GM08714 (cell line): ENCODE measurements around the gene GPR179.

Experiments
- H3K4me3 ChIP-seq: fragments of 200-500 bp; sonication (Bioruptor generic); 2 replicates; pipeline ENCODE4 v1.5.1; 2014; ENCODE audit warnings: mild to moderate bottlenecking, low read length, inconsistent platforms
- ZNF274 ChIP-seq: IDR thresholded peaks from 2 replicates; pipeline ENCODE4 v1.6.1; 2012; ENCODE audit warnings: mild to moderate bottlenecking, low read depth, low read length

GPR179 gene, protein sequence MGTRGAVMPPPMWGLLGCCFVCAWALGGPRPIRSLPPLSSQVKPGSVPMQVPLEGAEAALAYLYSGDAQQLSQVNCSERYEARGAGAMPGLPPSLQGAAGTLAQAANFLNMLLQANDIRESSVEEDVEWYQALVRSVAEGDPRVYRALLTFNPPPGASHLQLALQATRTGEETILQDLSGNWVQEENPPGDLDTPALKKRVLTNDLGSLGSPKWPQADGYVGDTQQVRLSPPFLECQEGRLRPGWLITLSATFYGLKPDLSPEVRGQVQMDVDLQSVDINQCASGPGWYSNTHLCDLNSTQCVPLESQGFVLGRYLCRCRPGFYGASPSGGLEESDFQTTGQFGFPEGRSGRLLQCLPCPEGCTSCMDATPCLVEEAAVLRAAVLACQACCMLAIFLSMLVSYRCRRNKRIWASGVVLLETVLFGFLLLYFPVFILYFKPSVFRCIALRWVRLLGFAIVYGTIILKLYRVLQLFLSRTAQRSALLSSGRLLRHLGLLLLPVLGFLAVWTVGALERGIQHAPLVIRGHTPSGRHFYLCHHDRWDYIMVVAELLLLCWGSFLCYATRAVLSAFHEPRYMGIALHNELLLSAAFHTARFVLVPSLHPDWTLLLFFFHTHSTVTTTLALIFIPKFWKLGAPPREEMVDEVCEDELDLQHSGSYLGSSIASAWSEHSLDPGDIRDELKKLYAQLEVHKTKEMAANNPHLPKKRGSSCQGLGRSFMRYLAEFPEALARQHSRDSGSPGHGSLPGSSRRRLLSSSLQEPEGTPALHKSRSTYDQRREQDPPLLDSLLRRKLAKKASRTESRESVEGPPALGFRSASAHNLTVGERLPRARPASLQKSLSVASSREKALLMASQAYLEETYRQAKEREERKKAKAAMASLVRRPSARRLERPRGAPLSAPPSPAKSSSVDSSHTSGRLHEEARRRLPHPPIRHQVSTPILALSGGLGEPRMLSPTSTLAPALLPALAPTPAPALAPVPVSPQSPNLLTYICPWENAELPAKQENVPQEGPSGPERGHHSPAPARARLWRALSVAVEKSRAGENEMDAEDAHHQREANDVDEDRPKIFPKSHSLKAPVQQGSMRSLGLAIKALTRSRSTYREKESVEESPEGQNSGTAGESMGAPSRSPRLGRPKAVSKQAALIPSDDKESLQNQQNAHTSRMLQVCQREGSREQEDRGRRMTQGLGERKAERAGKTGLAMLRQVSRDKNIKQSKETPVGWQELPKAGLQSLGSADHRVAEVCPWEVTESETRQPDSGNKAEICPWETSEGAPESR (N-terminal part only)

DNA sequence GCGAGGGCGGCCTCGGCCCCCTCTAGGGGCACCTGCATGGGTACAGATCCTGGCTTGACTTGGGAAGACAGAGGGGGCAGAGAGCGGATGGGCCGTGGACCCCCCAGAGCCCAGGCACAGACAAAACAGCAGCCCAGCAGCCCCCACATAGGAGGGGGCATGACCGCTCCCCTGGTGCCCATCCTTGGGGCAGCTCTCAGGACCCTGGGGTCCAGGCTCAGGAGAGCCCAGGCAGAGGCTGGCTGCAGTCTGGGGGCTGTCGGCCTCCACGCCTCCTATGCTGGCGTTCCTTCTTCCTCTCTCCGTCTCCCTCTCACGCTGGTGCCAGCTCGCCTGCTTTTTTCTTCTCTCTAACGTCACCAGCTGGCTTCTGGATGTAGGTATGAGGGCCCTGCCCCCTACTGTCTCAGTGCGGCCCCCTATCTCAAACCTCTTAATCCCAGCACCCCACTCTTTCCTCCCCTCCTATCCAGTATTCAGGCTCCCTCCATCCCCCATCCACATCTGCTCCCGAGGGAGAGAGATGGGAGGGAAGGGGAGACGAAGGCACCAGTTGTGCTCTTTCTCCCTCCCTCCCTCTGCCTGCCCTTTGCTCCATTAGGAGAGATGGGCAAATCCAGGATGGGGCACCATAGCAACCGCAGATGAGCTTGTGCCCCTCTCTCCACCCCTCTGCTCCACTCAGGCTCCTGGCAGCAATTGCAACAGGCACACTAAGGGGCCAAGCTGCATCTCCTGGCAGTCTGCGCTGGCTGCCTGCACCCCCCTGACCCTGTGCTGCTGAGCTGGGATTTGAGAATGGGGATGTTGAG lies at the start of gene GPR179:
Gene GPR179, minus strand, starts transcription at position 349 of the 812 bp plus-strand sequence. Its CDS starts 167 bp downstream, at position 182.
- H3K4me3 ChIP-seq = no peak within 1 kb of the TSS
- no peak for TF ChIP-seq ZNF274

DNA sequence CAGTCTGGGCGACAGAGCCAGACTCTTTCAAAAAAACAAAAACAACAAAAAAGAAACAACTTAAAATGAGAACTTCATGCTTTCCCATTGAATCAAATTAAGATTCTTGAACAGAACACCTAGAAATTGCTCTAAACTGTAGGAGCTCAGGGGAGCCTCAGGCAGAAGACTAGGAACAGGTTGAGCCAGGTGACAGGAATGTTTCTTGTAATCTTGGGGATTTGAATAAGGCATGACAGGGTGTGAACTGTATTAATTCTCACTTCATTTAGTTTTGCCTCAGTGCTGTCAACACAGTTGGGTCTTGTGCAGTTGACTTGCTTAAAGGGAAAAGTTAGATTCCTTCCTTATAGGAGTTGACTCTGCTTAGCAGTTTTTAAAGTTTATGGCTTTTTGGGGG lies 35.7 kb upstream of the GPR179 start:
- H3K4me3 ChIP-seq = no peak overlapping the region
- TF ChIP-seq ZNF274 = no peak

DNA sequence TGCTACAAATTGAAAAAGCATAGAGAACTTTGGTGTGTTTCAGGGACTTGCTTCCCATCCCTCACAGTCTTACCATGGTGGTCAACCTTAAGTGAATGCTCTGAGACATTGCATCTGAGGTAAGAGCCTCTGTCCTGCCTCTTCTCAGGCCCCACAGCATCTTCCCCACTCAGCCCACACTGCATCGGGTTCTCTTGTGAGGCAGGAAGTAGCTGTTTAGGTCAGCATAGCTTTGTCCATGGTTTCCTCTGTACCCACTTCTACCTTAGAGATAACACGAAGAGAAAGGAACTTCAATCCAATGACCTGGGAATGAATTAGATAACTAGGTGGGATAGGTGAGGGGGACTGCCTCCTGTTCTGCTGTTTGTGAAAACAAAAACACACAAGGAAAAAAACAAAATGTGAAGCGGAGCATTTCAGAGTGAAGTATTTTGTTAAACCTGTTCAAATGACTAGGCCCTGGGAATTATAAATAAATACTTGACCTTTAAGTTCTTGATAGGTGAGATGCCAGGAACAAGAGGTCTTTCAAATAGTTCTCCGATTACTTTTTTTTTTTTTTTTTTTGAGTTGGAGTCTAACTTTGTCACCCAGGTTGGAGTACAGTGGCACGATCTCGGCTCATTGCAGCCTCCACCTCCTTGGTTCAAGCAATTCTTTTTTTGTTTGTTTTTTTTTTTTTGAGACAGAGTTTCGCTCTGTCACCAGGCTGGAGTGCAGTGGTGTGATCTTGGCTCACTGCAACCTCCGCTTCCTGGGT lies 25.5 kb upstream of the GPR179 start:
- no peak overlapping the region for H3K4me3 ChIP-seq
- no peak for TF ChIP-seq ZNF274

DNA sequence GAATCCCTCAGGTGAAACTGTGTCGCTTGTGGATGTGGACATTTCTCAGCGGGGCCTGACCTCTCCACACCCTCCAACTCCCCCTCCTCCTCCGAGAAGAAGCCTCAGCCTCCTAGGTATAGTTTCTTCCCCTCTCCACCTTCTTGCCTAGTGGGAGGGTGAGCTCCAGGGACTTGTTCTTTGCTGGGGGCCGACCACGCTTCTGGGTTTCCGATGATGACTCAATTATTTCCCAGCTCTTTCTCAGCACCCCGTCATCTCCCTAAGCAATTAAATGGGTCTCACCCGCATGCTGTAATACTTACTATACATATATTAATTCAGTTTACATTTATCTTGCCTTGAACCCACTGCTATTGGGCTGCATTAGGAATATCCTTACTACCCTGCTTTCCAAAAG lies 21.0 kb upstream of the GPR179 start:
- no peak overlapping the region for H3K4me3 ChIP-seq
- TF ChIP-seq ZNF274 = no peak

DNA sequence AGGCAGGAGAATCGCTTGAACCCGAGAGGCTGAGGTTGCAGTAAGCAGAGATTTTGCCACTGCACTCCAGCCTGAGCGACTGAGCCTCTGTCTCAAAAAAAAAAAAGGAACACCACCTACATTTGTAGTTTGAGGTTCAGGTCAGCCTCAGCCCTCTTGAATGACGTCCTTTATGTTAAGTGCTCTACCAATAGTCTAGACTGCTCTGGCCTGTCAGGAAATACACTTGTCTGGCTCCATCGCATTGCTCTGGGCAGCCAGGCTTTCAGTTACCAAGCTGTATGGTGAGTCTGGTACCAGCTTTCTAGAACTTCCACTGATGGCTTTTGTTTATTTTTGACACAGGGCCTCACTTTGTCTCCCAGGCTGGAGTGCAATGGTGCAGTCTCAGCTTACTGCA lies 19.3 kb upstream of the GPR179 start:
- no peak overlapping the region for H3K4me3 ChIP-seq
- no peak for TF ChIP-seq ZNF274

DNA sequence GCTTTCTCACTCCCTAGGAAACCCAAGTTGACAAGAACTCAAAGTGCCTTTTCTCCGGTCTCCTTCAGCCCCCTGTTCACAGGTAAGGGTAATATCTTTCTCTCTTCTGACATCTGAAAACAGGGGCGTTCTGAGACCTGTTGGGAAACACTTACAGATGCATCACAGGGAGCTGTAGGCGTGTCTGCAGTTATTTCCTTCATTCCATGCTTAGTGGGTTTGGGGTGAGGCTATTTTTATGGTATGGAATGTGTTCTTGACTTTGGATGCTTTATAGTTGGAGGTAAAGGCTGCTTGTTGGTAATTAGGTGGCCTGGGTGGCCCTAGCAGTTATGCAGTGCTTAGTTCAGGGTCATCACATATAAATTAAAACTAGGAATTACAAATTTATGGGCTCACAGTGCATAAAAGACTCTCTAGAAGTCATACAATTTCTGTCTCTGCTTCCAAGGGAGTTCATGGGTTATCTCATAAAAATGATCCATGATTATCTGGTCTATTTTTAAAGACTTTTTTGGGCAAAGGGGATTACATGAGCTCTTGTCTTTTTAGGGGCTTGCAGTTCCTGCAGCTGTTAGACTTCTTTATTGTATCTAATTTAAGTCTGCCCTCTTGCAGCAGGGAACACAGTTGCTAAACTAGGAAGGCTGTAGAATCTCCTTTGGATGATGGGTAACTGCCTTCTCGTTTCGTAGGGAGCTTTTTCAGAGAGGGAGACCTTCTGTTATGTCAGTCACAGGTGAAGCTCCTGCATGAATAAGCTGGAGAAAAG lies 18.1 kb upstream of the GPR179 start:
- H3K4me3 ChIP-seq = no peak overlapping the region
- TF ChIP-seq ZNF274 = no peak

DNA sequence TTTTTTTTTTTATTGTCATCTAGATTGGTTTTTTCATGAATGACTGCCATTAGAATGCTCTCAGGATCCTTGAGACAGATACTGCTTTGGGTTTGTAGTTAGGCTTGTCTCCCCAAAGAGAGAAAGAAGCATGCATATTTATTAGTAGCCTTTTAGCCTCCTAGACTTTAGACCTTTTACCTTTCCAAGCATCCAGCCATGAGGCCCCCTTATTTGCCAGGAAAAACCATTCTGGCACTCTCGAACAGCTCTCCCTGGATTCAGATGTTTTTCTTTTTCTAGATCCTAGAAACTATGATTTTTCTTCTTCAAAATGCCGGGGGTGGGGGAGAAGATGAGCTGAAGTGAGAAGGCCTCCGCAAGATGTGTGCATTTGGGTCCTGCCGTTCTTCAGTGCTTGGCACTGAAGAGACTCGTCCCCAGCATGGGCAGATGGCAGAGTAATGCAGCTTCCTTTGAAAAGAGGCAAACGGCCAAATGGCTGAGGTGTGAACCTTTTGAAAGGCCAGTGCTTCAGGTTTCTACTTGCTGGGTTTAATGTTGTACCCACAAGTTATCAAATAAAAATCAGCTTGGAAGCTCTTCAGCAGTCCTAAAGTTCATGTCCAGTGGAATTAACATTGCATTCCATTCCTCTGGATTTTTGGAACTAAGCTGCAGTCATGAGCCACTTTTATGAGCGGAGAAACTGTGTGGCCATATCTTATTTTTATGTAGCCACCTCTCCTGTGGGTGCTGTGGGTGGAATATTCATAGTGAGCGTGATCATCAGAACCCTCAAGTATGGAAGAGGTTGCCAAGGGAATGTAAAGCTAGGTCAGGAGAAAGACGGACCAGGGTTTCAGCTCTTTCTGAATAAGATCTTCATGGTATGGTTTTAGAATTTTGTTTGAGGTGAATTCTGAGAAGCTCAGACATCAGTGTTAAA lies 15.1 kb upstream of the GPR179 start:
- H3K4me3 ChIP-seq = no peak overlapping the region

DNA sequence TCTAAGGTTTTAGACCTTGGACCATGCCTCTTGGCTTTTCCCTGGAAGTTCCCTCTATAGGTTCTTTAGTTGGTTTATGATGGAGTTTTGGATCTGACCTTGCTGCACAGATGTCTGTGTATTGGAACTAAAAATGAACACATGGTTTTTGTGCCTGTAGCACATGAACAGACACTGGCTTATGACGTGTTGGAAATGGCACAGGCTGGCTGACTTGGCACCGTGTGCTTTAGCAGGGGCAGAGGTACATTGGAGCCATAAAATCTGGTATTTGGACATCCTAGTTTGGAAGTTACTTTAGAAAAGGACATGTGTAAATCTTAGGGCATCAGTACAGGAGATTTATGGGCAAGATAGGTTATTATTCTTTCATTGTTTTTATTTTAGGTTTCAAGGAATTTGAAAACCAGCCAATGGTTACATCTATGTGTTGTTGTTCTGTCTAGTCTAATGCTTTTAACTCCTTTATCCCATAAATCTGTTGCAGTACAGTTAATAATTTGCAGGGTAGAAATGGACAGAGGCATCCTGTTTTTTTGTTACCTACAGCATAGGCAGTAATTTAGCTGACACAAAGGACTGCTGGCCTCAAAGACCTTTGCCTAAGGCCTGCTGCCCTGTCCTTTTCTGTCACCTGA lies 13.8 kb upstream of the GPR179 start:
- no peak overlapping the region for H3K4me3 ChIP-seq
- TF ChIP-seq ZNF274 = no peak

More for the DNA sequence above, 15.1 kb upstream of the GPR179 start:
- TF ChIP-seq ZNF274 = no peak

DNA sequence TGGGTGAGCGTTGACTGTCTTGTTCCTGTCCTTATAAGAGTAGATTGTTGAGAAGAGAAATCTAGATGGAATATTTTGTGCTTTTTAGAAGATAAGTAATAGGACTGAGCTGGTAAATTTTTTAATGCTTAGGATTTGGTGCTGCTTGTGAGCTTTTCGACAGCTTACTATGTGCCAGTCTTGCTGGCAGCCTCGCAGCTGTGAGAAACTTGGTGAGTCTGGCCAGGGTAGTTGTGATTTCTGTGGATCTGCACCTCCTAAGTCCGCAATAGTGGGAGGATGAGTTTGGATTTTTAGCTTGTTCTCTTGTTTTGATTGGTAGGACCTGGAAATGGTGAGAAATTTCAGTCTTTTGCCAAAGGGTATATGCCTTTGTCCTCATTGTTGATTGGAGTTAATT lies 11.5 kb upstream of the GPR179 start:
- no peak for TF ChIP-seq ZNF274
- no peak overlapping the region for H3K4me3 ChIP-seq

DNA sequence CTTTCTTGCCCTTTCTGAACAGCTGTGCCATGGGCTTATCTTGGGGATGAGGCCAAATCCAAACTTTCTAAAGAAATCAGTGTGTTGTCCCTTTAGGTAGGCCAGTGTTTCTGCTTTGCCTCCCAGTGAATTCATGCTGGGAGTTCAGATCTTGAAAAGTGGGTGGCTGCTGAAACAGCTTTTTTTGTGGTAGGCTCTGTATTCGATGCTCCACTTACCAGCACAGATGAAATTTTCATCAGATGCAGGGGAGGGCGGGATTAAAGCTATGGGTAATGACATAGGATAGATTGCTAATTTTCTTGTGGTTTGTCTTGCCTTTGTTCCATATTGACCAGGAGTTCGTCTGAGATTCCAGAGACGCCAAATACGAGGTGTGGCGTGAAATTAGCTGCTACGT lies 10.7 kb upstream of the GPR179 start:
- no peak for TF ChIP-seq ZNF274
- no peak overlapping the region for H3K4me3 ChIP-seq

DNA sequence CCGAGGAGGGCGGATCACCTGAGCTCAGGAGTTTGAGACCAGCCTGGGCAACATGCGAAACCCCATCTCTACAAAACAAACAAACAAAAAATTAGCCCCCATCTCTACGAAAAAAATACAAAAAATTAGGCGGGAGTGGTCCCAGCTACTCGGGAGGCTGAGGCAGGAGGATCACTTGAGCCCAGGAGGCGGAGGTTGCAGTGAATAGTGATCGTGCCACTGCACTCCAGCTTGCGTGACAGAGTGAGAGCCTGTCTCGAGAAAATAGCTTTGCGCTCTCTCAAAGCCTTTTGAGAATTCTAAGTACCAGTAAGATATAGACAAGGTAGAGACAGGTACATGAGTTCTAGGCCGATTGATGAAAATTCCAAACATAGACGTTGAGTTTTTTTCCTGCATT lies 9.9 kb upstream of the GPR179 start:
- no peak overlapping the region for H3K4me3 ChIP-seq
- no peak for TF ChIP-seq ZNF274
